Stimulated activated CD4-positive, alpha-beta T cell treated with anti-CD3 and anti-CD28 coated beads, Interleukin-1b, Interleukin-23, amount 100 ng/mL, for 1 hour (primary cell): Measurements from ENCODE around the gene RNF214.
"Not testable (repeated sequence)": the region's sequence is repeated elsewhere in the genome, so short reads cannot be mapped to it uniquely, and the experiment has no call there.

Experiments used
- DNase-seq, 2 donors: peaks; one replicate each; pipeline ENCODE4 v3.0.0-alpha.2; 2020; ENCODE audit warnings: low read depth in 2 of 2

Gene RNF214

GRCh38 chr11:117315285-117316196 lies 83.1 kb downstream of the RNF214 start:
- no peak for DNase-seq

- DNase-seq: no peak
Observed at GRCh38 chr11:117316197-117316961, 83.9 kb downstream of the RNF214 start, which contains the start of gene BACE1. Gene BACE1 (minus strand): TSS chr11:117316256. CDS start chr11:117315795, 461 bp downstream.

GRCh38 chr11:117318738-117319137 lies 86.3 kb downstream of the RNF214 start:
- DNase-seq: no peak

DNA sequence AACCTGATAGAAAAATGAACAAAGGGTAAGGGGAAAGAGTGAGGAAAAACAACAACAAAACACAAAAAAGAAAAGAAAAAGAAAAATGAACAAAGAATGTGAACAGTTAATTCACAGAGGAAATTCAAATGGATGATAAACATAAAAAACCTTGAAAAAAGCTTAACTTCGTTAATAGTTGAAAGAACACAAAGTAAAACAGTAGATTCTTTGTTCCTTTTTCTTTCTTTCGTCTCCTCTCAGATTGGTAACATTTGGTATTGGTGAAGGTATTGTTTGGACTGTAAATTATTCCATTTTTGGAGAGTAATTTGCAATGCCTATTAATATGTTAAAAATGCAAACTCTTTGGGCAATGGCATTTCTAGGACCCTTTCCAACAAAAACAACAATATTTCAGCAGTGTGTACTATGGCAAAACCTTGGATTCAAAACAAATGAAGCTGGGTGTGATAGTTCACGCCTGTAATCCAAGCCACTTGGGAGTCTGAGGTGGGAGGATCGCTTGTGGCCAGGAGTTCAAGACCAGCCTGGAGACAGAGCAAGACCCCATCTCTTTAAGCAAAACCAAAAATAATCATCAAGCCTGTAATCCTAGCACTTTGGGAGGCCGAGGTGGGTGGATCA lies 86.9 kb downstream of the RNF214 start:
- DNase-seq: no peak

DNA sequence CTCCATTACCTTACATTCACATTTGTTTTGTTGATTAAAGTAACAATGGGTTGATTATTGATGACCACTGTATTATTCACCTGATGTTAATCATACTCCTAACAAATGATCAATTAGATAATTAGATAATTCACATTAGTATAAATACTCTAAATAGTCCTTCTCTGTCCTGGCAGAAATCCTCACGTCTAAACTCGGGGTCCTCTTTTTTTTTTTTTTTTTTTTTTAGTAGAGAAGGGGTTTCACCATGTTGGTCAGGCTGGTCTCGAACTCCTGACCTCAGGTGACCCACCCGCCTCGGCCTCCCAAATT lies 94.7 kb downstream of the RNF214 start:
- not testable (repeated sequence) for DNase-seq

DNA sequence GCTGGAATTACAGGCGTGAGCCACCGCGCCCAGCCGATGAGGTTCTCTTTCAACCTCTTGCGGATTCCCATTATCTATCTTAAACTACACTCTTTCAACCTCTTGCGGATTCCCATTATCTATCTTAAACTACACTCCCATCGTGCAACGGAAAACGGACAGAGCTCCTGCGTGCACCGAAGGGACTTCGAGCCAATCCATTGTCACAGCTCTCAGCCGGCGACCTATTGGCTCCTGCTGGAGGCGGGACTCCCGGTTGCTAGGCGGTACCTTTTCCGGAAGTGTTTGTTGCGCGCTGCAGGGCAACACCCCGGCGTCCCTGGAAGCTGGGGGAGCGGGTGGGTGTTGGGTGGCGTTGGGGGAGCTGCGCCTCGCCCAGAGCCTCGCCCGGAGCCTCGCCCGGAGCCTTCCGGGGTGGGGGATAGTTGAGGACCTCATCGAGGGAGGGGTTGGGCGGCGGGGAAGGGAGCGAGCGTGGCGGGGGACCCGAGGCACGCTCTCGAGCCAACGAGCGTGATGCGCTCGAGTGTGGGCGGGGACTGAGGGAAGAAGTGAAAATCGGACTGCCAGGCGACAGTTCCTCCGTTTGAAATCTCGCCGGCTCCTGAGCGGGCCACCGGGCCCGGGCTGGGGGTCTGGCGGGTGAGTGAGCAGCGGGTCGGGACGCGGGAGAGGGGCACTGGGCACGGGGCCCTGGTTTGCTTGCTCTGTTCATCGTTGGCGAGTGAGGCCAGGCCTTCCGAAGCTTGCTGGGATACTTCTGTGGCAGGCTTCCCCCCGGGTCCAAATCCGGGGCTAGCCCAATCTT lies 95.3 kb downstream of the RNF214 start, which contains the start of gene CEP164:
CEP164 (plus strand) TSS at position 288 of the 808 bp plus-strand sequence. CDS start 10,733 bp downstream, outside the sequence.
- DNase-seq: peak; percentile 75 to 81

GRCh38 chr11:117328375-117329010 lies 96.0 kb downstream of the RNF214 start:
- DNase-seq: no peak

GRCh38 chr11:117332843-117333242 lies 100.4 kb downstream of the RNF214 start:
- DNase-seq: no peak

DNA sequence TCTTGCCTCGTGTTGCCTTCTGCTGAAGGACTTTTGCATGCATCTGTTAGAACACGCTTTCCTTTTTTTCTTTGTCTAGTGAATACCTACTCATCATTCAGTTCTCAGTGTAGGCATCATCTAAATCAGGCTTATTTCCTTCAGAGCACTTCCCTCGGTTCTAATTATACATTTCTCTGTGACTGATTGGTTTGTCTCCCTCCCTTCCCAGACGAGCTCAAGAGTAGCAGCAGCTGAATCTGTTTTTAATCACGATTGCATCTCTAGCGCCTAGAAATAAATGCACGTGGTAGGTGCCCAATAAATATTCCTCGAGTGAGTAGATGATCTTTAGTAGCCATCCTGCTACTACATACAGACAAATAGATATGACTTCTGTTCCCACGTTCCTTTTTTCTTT lies 101.4 kb downstream of the RNF214 start:
- DNase-seq: no peak

DNA sequence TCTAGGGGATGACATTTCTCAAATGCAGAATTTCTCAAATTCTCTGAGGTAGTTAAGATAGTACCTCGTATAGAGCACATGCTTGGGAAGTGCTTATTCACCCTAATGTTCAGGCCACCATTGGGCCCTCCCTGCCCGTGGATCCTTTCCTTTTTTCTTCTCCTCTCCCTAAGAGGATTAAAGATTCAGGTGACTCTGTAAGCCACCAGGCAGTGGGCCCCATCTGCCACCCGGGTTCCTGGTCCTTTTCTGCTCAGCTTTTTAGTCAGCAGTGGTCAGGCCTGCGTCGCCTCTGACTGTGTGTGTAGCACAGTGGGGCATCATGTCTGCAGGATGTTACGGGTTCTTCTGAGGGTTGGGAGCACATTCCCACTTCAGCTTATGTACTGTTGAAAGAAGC lies 102.4 kb downstream of the RNF214 start:
- no peak for DNase-seq

- no peak for DNase-seq
Observed at GRCh38 chr11:117335399-117335798, 102.9 kb downstream of the RNF214 start.
